Calu3 (cell line): ENCODE results near the gene PPP1R9A. TPM values are rescaled to one million over a fixed set of nuclear protein-coding genes. Genes with fewer than 3 reads are reported as not detected.

Source experiments
- BruUV-seq: library from RNA; stranded (reverse); fragments of 400-500 nt; replicated peaks from 2 replicates; lab custom pipeline; 2021; lab: Mats Ljungman, UMichigan
- CTCF ChIA-PET: fragments of 300-600 bp; sonication (Branson Sonifier 250); formaldehyde crosslinking; loops from one replicate; lab custom pipeline; 2022; ENCODE audit warnings: antibody characterized with exemption; lab: Charles Lee
- DNase-seq: peaks from one replicate; pipeline ENCODE4 v3.0.0; 2022
- H3K27ac Mint-ChIP-seq: one replicate; pipeline ENCODE4 v1.8.0; 2022; ENCODE audit warnings: mixed read lengths; ENCODE audit not compliant: unreplicated experiment
- H3K27me3 Mint-ChIP-seq: one replicate; pipeline ENCODE4 v1.8.0; 2022; ENCODE audit warnings: mixed read lengths; ENCODE audit not compliant: unreplicated experiment
- H3K36me3 Mint-ChIP-seq: one replicate; pipeline ENCODE4 v1.8.0; 2022; ENCODE audit warnings: mild to moderate bottlenecking, moderate library complexity, mixed read lengths; ENCODE audit not compliant: insufficient read depth, unreplicated experiment
- H3K4me1 Mint-ChIP-seq: one replicate; pipeline ENCODE4 v1.8.0; 2022; ENCODE audit warnings: mild to moderate bottlenecking, low read depth, mixed read lengths; ENCODE audit not compliant: unreplicated experiment
- H3K4me3 Mint-ChIP-seq: one replicate; pipeline ENCODE4 v1.8.0; 2022; ENCODE audit warnings: mild to moderate bottlenecking, low read depth, moderate library complexity, mixed read lengths; ENCODE audit not compliant: unreplicated experiment
- H3K9me3 Mint-ChIP-seq: one replicate; pipeline ENCODE4 v1.8.0; 2022; ENCODE audit warnings: low read depth, mixed read lengths; ENCODE audit not compliant: unreplicated experiment
- CTCF ChIP-seq: fragments of 200-600 bp; IDR thresholded peaks from one replicate; pipeline ENCODE4 v1.8.0; 2022; ENCODE audit warnings: antibody characterized with exemption; ENCODE audit not compliant: unreplicated experiment
- intact Hi-C: fragments of 100-400 bp; cut with micrococcal nuclease; formaldehyde crosslinking; loops from one replicate; pipeline ENCODE4 v1.10.0; 2022; ENCODE audit not compliant: unreplicated experiment
- total RNA-seq: library from RNA; stranded (reverse); gene quantifications from 2 replicates; pipeline ENCODE4 v1.2.3, GENCODE V29; 2022

The PPP1R9A gene
- total RNA-seq, 1 experiment from 2014 or later: 19.4 TPM

- CTCF ChIA-PET: no interaction called here
- BruUV-seq: no TSS peak
- intact Hi-C loops: loop anchor here (10.0 kb wide), 3 partner anchors 230 to 960 kb away; no protein-coding TSS in a partner anchor
Observed at GRCh38 chr7:95244616-95245015, 337.2 kb downstream of the PPP1R9A start.

DNA sequence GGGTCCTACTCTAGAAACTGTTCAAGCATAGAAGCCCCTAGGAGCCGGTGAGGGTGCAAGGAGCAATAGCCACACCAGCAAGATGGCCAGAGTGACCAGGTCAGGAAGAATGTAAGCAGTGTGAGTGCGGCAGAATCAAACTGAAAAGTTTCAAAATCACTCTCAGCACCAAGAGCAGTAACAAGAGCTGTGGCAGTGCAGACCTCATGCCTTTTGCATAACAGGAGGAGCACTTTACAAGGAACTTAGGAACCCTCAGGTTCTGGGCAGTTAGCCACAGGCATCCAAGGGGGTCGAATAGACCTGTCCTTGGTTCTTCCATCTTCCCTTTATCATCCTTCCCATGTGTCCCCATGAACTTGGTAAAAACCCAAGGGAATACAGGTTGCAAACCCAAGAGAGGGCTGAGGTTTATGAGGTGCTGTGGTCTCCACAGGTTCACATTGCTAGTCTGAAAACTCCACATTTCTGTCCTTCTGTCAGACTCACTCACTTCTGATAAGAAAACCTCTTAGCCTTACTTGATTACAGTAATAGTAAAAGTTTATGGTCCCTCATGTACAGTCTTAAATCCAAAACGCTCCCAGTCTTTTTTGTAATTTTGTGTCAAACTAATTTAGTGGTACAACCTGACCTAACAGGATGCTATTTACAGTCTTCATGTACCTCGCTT is 338.6 kb downstream of the PPP1R9A start:
- no peaks in the 10 kb centered on the region for H3K27me3 Mint-ChIP-seq
- no peak overlapping the region for H3K27ac Mint-ChIP-seq
- CTCF ChIA-PET: no interaction called here
- no peak for DNase-seq
- TF ChIP-seq CTCF: no peak
- H3K4me3 Mint-ChIP-seq: no peak overlapping the region
- no peaks in the 10 kb centered on the region for H3K9me3 Mint-ChIP-seq
- no peaks in the 10 kb centered on the region for H3K36me3 Mint-ChIP-seq
- H3K4me1 Mint-ChIP-seq: no peaks in the 10 kb centered on the region
- no TSS peak for BruUV-seq
- intact Hi-C loops: loop anchor here (10.0 kb wide), 3 partner anchors 229 to 961 kb away; no protein-coding TSS in a partner anchor

More at GRCh38 chr7:95244616-95245015, 337.2 kb downstream of the PPP1R9A start:
- H3K4me3 Mint-ChIP-seq: no peak overlapping the region
- no peaks in the 10 kb centered on the region for H3K9me3 Mint-ChIP-seq
- no peak overlapping the region for H3K27ac Mint-ChIP-seq
- TF ChIP-seq CTCF: no peak
- no peak for DNase-seq
- H3K36me3 Mint-ChIP-seq: no peaks in the 10 kb centered on the region
- H3K4me1 Mint-ChIP-seq: no peaks in the 10 kb centered on the region
- H3K27me3 Mint-ChIP-seq: no peaks in the 10 kb centered on the region

DNA sequence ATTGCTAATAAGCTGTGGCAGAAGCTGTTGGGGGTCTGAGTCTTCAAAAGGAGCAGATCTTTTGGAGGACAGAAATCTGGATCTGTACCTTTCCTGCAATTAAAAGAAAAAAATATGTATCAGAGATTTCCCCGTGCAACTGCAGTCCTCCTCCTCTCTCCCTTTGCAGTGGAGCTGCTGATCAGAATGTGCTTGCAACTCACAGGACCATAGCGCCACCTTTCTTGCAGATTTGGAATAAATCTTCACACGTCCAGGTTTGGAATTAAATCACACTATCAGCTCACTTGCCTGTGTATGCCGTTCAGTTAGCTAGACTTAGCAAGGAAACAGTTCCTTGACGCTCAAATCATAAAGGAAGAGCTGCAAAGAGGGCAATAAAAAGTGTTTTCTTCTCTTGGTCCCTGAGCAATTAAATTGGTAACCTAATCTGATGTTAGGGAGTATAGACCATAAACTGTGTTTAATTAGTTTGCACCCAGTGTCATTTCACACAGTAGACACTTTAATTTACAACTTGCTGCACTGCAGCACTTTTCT is 339.5 kb downstream of the PPP1R9A start:
- BruUV-seq: no TSS peak
- no peaks in the 10 kb centered on the region for H3K9me3 Mint-ChIP-seq
- no peaks in the 10 kb centered on the region for H3K27me3 Mint-ChIP-seq
- H3K36me3 Mint-ChIP-seq: no peaks in the 10 kb centered on the region
- no peak overlapping the region for H3K4me3 Mint-ChIP-seq
- CTCF ChIA-PET: interaction anchor here (0.5 to 1.0 kb wide), 8 partner anchors 9 to 958 kb away, joined by 3 to 6 read pairs (median 3); partner anchors contain the start of gene PON3
- peak; percentile 43 for DNase-seq
- TF ChIP-seq CTCF: peak; percentile 62
- H3K27ac Mint-ChIP-seq: no peak overlapping the region
- no peaks in the 10 kb centered on the region for H3K4me1 Mint-ChIP-seq
- intact Hi-C loops: loop anchor here (10.0 kb wide), 3 partner anchors 228 to 962 kb away; no protein-coding TSS in a partner anchor

GRCh38 chr7:95250571-95250970 is 343.2 kb downstream of the PPP1R9A start:
- CTCF ChIA-PET: no interaction called here
- H3K27ac Mint-ChIP-seq: no peak overlapping the region
- H3K9me3 Mint-ChIP-seq: no peaks in the 10 kb centered on the region
- intact Hi-C loops: no loop called here
- no peak for DNase-seq
- H3K4me1 Mint-ChIP-seq: no peaks in the 10 kb centered on the region
- no peak overlapping the region for H3K4me3 Mint-ChIP-seq
- no TSS peak for BruUV-seq
- H3K27me3 Mint-ChIP-seq: no peaks in the 10 kb centered on the region
- TF ChIP-seq CTCF: no peak
- no peaks in the 10 kb centered on the region for H3K36me3 Mint-ChIP-seq
